GM18519 (cell line): ENCODE measurements around the gene YIPF2.

Source experiments
- ATAC-seq: cut with Tn5 transposase; IDR thresholded peaks from one replicate; pipeline ENCODE4 v1.9.1; 2021; ENCODE audit warnings: mild to moderate bottlenecking, moderate library complexity; ENCODE audit not compliant: unreplicated experiment, low FRiP score

YIPF2 gene

GRCh38 chr19:10913716-10914340, 14.6 kb downstream of the YIPF2 start:
- no peak for ATAC-seq

DNA sequence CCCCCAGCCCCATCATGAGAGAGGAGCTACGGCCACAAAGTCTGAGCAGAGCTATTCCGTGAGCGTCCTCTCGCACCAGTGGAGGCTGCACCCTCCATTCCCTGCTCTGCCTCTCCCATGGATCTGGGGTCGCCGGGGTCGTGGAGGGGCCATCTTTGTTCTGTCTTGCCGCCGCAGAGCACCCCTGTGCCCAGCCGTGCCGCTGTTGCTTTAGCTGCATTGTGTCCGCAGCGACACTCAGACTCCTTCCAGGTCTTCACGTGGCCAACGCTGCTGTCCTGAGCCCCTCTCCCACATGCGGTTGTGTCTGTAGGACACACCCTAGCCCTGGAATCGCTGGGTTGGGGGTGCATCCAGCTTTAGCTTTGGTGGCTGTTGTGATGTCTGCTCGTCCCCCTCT, 15.8 kb downstream of the YIPF2 start:
- ATAC-seq: no peak

DNA sequence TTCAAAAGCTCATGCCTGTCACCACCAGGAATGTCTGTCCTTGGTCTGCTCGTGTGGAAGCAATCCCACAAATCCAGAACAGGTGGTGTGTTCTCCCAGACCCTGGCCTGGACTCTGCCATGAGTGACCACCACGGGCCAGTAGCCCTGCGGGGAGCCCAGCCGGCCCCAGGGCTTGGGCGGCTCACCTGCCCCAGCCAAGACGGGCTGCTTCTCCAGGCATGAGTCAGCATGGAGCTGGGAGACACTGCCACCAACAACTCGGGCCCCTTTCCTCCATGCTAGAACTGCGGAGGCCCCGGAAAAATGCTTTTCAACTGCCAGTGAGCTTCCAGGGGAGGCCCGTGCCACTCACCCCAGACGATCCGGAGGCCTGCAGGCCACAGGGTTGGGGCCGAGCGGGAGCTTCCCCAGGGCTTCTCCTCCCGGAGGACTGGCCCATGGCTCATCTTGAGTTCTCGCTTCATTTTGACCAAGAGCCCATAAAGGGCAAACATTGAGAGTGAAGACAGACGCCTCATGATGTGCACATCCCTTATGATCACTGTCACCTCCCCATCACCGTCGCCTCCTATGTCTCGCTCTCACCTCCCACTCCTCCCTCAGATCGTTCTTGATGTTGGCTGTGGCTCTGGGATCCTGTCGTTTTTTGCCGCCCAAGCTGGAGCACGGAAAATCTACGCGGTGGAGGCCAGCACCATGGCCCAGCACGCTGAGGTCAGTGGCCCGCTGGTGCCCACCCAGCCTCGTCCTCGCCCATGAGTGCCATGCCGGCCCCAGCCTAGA, 16.7 kb downstream of the YIPF2 start:
- ATAC-seq: no peak

DNA sequence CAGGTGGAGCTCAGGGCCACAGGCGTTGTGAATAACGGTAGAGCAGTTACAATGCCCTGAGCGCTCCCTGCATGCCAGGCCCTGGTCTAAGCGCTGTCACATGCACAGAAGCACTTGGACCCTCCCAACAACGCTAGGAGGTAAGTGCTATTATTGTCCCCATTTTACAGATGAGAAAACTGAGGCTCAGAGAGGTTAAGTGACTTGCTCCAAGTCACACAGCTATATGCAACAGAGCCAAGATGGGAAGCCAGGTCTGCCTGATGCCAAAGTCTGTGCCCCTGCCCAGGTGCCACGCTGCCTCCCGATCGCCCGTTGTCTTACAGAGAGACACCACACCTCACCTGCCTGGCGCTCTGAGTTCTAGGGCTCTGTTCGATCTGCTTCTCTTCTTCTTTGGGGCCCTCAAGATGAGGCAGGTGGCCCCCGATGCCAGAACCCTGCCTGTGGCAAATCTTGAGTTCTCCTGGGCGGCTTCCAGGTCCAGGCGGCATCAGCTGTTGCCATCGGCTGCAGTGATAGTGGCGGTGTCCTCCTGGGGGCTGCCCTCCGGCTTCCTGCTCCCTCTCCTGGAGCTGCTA, 20.0 kb downstream of the YIPF2 start:
- ATAC-seq: no peak

DNA sequence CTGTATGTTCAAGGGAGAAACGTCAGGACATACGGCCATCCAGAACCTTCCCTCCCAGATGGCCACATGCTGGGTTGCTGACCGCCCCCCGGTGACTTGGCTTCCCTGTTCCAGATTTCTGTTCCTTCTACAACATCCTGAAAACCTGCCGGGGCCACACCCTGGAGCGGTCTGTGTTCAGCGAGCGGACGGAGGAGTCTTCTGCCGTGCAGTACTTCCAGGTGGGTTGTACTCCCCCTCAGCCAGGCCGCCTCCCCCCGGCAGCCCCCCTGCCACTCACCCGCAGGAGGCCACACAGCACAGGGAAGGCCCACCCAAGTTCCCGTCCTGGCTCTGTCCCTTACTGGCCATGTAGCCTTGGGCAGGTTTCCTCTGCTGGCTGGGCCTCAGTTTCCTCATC, 20.5 kb downstream of the YIPF2 start:
- ATAC-seq: no peak

GRCh38 chr19:10899151-10899653, 29.2 kb downstream of the YIPF2 start:
- ATAC-seq: no peak

- no peak for ATAC-seq
Observed at GRCh38 chr19:10898633-10899032, 29.8 kb downstream of the YIPF2 start.

DNA sequence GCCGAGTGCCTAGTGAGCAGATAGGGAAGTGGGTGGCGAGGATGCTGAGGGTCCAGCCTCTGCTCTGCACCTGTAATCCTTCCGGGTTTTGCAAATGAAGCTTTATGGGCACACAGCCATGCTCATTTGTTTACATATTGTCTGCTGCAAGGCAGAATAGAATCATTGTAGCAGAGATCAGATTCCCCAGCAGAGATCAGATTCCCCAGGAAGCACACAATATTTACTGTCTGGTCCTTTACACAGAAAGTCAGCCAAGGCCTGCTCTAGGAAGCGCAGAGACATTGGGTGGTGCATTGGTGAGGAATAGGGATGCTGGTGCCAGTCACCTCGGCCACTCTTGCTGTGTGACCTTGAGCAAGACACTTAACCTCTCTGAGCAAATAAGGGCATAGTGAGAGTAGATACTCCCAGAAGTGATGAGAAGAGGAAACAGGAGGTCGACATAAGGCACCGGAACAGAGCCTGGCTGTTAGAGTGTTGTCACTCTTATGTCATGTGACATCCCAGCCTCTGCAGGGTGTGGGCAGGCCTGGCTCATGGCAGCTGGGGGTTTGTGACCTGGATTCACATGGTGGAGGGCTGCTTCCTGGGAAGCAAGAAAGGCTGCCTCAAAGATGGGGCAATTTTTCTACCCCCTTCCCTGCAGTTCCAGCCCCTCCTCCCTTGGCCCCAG, 31.4 kb downstream of the YIPF2 start:
- no peak for ATAC-seq

- ATAC-seq: no peak
Observed at GRCh38 chr19:10895920-10896319, 32.5 kb downstream of the YIPF2 start.

- ATAC-seq: no peak
Observed at GRCh38 chr19:10895363-10895762, 33.1 kb downstream of the YIPF2 start.

DNA sequence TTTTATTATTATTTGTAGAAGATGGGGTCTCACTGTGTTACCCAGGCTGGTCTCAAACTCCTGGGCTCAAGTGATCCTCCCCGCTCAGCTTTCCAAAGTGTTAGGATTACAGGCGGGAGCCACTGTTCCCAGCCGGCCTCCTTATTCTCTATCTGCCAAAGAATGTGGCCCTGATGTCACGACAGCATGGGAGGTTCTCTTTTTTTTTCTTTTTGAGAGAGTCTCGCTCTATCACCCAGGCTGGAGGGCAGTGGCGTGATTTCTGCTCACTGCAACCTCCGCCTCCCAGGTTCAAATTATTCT, 33.6 kb downstream of the YIPF2 start:
- ATAC-seq: no peak

DNA sequence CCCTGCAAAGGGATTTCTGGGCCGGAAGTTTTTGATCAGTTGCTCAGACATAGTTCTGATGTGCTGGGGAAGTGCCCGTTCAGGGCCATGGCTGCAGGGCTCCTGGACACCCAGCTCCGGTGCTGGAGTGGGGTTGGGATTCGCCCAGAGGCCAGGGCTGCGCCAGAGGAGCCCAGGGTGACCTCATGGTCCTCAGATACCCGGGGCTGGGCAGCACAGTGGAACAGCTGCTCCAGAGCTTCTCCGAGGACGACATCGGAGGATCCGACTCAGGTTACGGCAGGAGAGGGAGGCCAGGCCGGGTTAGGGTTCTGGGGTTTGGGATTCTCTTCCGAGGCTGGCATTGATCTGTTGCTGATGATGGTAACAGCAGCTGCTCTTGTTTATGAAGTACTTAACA, 36.2 kb downstream of the YIPF2 start:
- ATAC-seq: no peak

GRCh38 chr19:10891405-10892086, 36.9 kb downstream of the YIPF2 start:
- ATAC-seq: no peak

- no peak for ATAC-seq
Observed at GRCh38 chr19:10889880-10890279, 38.6 kb downstream of the YIPF2 start.

- ATAC-seq: no peak
Observed at GRCh38 chr19:10888421-10888866, 40.0 kb downstream of the YIPF2 start.

DNA sequence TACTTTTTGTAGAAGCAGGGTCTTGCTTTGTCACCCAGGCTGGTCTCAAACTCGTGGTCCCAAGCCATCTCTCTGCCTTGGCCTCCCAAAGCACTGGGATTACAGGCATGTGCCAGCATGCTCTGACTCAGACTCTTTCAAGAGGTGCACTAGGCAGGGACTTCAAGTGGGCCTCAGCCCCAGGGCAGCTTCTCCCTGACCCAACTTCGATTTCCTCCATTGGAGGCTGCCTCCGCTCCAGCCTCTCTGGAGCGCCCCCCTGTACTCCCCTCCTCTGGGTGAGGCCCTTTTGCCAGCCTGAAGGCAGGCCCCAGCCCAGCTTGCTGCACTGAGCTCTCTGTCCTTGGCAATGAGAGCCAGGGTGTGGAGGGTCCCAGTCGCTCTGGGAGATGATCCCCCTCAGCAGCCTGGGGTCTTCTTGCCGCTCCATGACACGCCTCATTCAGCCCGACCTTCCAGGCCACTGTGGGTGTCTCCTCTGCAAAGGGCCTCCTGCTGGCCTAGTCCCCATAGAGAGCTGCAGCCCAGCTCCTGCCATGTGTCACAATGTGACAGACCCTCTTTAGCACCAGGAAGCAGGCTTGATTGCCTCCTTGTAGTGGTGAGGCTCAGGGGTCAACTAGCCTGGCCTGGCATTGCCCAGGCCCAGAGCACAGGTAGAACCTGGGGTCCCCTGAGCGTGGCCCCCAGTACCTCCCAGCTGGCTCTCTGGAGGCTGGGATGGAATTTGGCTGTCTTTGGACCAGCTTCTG, 40.6 kb downstream of the YIPF2 start:
- no peak for ATAC-seq

DNA sequence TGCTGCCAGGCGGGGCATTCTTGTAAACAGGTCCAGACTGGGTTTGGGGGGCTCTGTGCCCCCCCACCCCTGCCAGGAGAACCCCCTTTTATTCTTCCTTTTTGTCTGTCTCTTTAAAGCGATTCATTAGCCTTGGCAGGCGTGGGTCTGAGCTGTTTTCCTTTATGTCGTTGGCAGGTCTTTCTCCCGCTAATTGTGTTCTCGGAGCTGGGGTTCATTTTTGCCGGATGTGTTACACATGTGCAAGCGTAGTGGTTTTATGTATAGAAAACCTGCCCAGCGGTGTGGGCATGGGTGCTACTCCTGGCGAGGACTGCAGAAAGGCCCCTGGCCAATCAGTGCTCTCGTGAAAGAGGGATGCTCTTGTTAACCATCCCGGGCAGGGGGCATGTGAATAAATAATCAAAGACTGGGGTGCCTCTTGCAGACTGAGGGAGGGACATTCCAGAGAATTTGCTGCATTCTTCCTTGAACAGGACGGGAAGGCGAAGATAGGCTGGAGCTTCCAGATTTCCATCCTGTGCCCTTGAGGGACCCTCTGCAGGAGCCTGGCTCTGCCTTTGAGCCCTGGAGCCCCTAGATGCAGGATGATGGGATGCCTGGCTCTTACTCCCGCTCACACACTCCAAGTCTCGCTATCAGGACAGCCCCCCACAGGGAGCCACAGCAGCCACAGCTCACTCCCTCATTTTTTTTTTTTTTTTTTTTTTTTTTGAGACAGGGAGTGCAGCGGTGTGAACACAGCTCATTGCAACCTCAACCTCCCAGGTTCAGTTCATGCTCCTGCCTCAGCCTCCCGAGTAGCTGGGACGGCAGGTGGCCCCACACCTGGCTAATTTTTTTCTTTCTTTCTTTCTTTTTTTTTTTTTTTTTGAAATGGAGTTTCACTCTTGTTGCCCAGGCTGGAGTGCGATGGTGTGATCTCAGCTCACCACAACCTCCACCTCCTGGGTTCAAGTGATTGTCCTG, 43.0 kb downstream of the YIPF2 start:
- no peak for ATAC-seq

DNA sequence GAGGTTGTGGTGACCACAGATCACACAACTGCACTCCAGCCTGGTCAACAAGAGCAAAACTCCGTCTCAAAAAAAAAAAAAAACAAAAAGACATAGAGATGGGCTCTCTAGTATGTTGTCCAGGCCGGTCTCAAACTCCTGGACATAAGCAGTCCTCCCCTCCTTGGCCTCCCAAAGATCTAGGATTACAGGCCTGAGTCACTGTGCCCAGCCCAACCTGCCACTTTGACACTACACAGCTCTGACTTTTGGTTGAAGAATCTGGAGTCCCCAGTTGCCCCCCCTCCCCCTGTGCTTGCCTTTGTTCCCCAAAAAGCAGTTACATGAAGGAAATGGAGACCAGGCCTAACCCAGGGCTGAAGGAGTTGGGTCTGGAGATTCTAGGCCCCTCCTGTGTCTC, 44.2 kb downstream of the YIPF2 start:
- ATAC-seq: no peak

DNA sequence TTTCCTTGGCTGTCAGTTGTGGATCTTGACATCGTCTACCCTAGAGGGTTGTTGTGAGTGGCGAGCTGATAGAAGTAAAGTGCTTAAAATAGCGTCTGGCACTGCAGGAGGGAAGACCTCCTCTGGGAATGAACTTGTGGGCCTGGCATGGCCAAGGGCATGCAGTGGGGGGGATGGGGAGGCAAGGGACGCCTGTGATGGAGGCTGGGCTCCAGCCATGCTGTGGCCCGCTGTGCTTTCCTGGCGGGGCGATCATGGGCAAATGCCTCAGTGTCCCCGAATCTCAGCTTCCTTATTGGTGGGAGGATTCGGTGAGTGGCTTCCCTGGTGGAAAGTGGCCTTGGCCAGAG, 46.4 kb downstream of the YIPF2 start:
- no peak for ATAC-seq
